ENCODE measurements around the gene CNTNAP5.

CNTNAP5 gene

DNA sequence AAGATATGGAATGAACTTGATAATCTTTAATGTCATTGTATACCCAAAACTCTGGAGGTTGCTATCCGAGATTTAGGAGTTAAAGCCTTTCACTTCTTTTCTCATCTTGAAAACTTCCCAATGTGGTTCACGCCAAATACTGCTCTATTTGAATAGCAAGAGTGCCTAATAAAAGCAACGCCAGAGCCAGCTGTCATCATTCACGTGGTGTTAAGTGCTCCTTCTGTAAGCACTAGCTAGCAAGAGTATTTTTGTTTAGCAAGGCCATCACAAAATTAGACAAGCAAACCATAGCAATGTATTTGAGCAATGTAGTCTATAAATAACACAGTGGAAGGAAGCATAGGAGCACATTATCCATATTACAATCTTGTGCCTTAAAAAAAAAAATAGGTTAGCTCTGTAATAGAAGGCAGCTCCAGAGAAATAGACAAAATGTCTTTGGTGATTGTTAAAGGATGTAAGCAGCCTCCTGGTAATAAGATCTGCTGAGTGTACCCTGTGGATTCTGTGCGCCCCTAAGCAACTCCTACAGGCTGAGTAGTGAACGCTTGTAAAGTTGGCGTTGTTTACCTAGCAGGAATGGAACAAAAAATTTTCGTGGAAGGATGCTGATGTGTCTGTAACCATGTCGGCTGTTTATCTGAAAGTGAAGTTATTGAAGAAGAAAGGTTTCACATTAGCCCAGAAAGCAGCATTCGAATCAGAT is 518.0 kb downstream of the CNTNAP5 start:
- no peak for ATAC-seq

DNA sequence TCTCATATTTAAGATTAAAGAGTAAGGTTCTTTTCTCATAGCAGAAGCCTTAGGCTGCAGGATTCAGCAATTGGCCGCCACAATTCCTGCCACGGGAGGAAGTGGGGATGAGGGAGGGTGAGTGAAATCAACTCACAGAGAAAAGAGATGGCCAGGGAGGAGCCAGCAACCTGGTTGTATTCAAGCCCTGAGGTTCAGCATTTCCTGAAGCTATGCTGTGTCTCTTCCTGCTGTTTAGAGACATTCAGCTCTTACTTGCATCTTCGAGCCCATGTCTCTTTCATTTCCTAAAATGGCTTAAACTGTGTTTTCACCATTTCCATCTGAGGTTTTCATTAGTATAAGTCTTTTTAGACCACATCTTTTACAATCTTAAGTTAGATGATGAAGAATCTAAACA is 522.6 kb downstream of the CNTNAP5 start:
- ATAC-seq, result no peak
- TF ChIP-seq CSDC2 (CRISPR knock-in tag; IDR thresholded peaks at IDR 0.05) (no peak), ISL1 (CRISPR knock-in tag; IDR thresholded peaks at IDR 0.05) (no peak), RARB (CRISPR knock-in tag; IDR thresholded peaks at IDR 0.05) (no peak), ZC3H10 (CRISPR knock-in tag; IDR thresholded peaks at IDR 0.05) (no peak), CREB5 (CRISPR knock-in tag; IDR thresholded peaks at IDR 0.05; ENCODE audit: low read depth) (no peak), TCF4 (CRISPR knock-in tag; IDR thresholded peaks at IDR 0.05; ENCODE audit: borderline replicate concordance) (no peak), OSR1 (CRISPR knock-in tag; IDR thresholded peaks at IDR 0.05) (no peak), TSHZ2 (CRISPR knock-in tag; IDR thresholded peaks at IDR 0.05) (no peak), BACH2 (CRISPR knock-in tag; IDR thresholded peaks at IDR 0.05; ENCODE audit: borderline replicate concordance) (no peak)

More for the DNA sequence above, 518.0 kb downstream of the CNTNAP5 start:
- no peak for TF ChIP-seq TOX (CRISPR knock-in tag; IDR thresholded peaks at IDR 0.05; ENCODE audit: borderline replicate concordance)
- TF ChIP-seq PPARA (CRISPR knock-in tag; IDR thresholded peaks at IDR 0.05; ENCODE audit: borderline replicate concordance), result no peak
- no peak for TF ChIP-seq ZC3H10 (CRISPR knock-in tag; IDR thresholded peaks at IDR 0.05)

DNA sequence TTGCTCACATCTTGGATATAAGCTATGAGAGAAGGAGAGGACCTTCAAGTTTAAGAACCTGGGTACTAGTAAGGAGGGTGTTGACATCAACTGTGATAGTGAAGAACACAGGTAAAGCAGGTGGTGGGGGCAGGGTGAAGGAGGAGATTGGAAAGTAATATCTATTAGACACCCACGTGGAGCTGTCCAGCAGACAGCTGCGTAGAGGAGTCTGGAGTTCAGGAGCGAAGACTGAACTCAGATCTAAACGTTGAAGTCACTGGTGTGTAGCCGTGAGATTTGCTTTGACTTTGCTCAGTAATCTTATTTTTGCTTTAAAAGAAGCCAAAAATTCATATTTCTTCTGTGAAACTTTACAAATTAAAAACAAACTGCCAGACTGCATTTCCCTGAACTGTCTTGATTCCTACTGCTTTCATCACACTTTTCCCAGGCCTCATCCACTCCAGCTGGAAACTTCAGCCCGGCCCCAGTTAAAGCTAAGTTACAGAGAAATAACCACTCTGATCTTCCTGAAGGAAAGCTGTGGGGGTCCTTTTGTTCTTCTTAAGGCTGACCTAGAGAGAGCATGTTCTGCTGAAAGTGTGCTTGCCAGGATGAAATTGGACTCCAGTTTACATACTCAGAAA is 533.3 kb downstream of the CNTNAP5 start:
- no peak for ATAC-seq
- TF ChIP-seq ZFP3 (CRISPR knock-in tag; IDR thresholded peaks at IDR 0.05), result no peak
- TF ChIP-seq ZNF565 (CRISPR knock-in tag; conservative IDR thresholded peaks at IDR 0.05; ENCODE audit: low read depth), result no peak
- TF ChIP-seq TSHZ2 (CRISPR knock-in tag; IDR thresholded peaks at IDR 0.05), result no peak

DNA sequence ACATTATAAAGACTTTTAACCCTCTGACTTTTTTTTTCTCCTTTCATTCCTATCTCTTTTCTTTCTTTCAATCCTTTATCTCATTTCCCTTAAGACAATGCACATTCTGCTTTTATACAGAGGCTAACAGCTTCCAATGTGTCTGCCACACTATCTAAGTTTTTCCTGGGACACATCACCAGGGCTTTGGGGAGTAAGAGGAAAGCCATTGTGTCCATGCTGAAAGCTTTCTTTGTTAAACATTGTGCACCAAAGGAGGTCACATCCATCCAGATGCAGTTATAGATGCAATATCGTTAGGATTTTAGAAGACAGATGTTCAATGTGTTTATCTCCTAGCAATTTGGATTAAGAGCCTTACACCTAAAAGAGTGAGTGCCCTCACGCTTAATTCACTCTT is 534.1 kb downstream of the CNTNAP5 start:
- no peak for TF ChIP-seq GLIS3 (CRISPR knock-in tag; IDR thresholded peaks at IDR 0.05)
- no peak for TF ChIP-seq TSHZ2 (CRISPR knock-in tag; IDR thresholded peaks at IDR 0.05)
- TF ChIP-seq ISL1 (CRISPR knock-in tag; IDR thresholded peaks at IDR 0.05), result no peak
- no peak for TF ChIP-seq ZFP3 (CRISPR knock-in tag; IDR thresholded peaks at IDR 0.05)
- no peak for TF ChIP-seq ZNF8 (CRISPR knock-in tag; IDR thresholded peaks at IDR 0.05)
- ATAC-seq, result no peak

All from SK-N-SH treated with all-trans-retinoic acid at 6 μM for 48 hours (cell line).